CD4-positive, alpha-beta T cell treated with Interleukin-21 for 1 hour (primary cell): ENCODE data around the gene SLC35F3.
"Not testable (repeated sequence)": the region's sequence is repeated elsewhere in the genome, so short reads cannot be mapped to it uniquely, and the experiment has no call there.

Experiments used
- DNase-seq: peaks from one replicate; pipeline ENCODE4 v3.0.0-alpha.2; 2020

Gene SLC35F3

GRCh38 chr1:234152344-234152743 lies 247.9 kb downstream of the SLC35F3 start:
- DNase-seq: not testable (repeated sequence)

GRCh38 chr1:234154320-234155251 lies 250.1 kb downstream of the SLC35F3 start:
- DNase-seq: peak; percentile 45

DNA sequence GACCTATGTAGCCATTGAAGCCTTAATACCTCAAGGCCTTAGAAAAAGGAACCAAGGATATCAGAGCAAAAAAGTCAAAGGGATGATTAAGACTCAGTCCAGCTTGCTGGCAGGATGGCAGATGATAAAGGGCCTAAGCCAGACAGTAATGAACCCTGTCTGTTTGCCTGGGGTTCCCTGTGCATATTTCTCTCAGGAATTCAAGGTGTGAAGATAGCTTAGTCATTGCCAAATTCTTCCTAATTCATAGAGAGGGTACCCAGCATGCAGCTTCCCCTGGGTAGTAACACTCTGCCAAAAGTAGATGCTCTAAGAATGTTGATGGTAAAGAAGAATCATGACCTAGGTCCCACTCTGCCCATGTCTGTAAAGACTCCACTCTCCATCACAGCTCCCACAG lies 258.2 kb downstream of the SLC35F3 start:
- no peak for DNase-seq

DNA sequence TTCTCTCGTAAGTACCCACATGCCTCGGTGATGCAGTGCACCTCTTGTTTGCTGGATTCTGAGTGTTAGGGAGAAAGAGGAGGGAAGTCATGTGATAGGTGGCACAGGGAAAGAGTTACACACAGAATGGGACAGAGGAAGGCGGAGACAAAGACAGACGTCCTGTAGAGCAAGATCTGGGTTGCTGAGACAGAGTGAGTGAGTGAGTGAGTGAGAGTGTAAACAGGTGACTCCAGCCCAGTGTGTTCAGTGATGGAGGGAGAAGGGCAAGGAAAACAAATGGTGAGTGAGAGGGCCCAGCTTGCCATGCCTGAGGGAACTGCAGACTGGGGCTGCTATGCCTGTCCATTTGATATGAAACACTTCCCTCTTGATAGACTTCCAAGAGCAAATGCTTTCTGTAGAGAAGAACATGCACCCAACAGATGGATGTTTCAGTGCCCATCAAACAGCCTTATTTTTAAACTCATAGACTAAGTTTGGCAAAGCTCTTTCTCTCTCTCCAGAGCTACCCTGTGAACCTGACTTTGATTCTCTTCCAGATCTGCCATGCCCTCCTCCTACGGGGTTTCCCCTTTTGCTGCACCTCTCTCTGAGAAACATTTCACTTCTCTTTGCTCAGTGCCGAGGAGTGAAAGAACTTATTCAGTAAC lies 258.9 kb downstream of the SLC35F3 start:
- DNase-seq: no peak

DNA sequence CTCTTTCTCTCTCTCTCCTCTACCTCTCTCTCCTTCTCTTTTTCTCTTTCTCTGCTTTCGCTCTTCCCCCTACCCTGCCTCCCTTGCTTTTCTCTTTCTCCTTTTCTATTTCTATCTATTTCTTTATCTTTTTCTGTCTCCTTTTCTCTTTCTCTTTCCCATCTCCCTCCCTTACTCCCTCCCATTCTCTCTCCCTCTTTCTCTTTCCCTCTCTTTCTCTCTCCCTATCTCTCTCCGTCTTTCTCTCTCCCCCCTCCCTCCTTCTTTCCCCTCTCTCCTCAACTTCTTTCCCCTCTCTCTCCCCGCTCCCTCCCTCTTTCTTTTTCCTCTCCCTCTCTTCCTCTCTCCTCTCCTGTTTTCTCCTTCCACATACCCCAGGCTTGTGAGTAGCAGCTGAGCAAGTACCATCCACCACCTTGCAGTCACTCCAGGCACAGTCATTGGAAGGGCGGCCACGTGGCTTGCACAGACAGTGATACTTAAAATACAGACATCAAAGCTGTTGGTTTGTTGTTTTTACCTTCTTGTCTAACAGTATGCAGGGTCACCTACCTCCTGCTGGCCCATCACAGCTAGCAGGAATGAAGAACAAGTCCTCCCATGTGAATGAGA lies 259.7 kb downstream of the SLC35F3 start:
- DNase-seq: no peak

- no peak for DNase-seq
Measured at GRCh38 chr1:234168061-234168724, 263.7 kb downstream of the SLC35F3 start.

DNA sequence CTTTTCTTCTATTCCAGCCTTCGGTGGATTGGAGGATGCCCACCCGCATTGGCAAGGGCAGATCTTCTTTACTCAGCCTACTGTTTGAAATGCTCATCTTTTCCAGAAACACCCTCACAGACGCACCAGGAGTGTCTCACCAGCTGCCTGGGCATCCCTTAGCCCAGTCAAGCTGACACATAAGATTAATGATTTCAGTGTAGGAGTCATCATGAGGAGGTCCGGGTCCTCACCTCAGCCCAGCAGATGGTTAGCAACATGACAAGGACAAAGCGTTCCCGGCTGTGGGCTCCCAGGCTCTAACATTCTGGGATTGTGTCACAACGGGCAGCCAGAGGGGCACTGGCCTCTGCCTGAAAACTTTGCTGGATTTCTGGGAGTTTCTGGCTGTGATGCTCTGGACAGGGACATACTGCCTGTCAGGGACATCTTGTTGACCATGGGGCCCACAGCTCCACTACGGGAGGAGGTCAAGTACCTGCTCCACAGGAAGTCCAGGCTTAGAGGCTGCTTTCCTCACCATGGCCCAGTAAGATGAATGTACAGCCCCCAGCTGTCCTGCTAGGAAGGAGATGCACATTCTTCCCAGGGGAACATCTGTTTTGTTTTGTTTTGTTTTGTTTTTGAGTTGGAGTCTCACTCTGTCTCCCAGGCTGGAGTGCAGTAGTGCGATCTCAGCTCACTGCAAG lies 264.8 kb downstream of the SLC35F3 start:
- DNase-seq: no peak

DNA sequence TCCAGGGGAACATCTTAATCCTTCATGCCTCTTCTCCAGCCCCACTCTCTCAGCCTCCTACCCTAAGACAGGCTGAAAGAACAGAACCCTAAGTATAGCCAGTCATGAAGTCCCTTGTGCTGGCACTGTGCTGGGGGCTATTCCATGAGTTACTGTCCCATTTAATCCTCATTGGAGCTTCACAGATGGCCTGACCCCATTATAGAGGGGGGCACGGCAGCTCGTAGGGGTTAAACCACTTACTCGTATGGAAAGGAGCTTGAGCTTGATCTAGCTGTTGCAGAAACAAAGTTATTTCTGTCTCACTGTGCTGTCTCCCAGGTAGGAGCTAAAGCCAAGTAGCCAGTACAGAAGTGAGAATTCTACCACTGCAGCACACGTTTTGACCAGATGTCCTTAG lies 265.6 kb downstream of the SLC35F3 start:
- DNase-seq: no peak

GRCh38 chr1:234170622-234171021 lies 266.1 kb downstream of the SLC35F3 start:
- no peak for DNase-seq

GRCh38 chr1:234173968-234174367 lies 269.5 kb downstream of the SLC35F3 start:
- DNase-seq: no peak

GRCh38 chr1:234175363-234175762 lies 270.9 kb downstream of the SLC35F3 start:
- DNase-seq: no peak

- no peak for DNase-seq
Measured at GRCh38 chr1:234176000-234176399, 271.5 kb downstream of the SLC35F3 start.

DNA sequence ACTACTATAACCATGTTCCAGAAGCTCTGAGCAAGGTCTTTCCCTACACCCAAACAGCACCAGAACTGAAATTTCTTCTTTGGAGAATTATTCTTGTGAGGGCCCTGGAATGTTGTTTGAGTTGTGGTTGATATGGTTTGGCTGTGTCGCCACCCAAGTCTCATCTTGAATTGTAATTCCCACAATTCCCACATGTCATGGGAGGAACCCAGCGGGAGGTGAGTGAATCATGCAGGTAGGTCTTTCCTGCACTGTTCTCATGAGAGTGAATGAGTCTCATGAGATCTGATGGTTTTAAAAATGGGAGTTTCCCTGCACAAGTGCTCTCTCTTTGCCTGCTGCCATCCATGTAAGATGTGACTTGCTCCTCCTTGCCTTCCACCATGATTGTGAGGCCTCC lies 272.4 kb downstream of the SLC35F3 start:
- not testable (repeated sequence) for DNase-seq

DNA sequence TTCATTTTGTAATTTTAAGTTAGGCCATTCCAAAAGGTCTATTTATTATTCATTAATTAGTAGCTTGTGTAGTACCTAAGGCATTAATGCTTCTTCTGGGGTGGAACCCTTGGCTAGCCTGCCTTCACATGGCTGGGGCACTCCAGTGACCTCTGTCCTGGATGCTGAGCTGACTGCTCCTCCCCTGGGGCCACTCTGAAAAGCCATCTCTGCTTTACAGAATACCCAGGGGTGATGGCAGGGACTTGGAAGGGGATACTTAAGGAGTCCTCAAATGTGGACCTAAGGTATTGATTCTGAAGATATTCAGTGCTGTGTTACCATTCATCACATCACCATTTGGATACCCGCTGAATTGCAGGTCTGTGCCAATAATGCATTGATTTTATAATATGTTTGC lies 281.0 kb downstream of the SLC35F3 start:
- no peak for DNase-seq

DNA sequence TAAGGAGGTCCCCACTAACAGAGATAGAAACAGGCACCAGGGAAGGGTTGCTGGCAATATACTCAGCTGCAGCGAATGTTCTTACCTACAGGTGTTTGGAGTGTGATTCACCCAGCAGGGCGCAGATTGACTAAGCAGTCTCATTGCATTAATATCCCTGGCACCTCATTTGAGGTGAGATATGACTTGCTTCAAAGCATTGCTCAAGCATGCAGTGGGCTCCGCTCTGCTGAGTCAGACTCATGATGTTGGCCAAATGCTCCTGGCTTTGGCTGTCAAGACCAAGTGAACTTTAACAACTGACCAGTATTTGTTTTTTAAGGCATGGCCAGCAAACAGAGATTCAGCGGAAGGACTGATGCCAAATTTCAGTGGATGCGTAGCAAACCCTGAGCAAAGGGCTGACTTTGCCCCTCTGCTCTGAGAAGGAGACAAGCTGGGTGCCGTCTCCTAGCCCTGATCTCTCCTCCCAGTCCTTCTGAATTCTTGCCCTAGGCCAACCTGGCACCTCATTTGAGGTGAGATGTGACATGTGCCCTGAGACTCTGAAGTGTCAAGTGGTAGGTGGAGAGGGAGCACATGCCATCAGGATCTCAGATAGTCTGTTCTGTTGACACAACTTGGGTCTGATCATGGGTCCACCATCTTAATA lies 281.7 kb downstream of the SLC35F3 start:
- no peak for DNase-seq

DNA sequence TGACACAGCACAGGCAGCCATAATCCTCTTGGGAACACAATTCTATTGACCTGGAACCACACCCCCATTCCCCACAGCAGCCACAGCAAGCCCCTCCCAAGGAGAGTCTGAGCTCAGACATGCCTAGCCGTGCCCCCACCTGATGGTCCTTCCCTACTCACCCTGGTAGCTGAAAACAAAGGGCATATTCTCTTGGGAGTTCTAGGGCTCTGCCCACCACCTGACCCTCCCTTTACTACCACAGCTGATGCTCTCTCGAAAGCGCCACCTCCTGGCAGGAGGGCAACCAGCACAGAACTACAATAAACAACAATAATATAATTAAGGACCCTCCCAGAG lies 283.9 kb downstream of the SLC35F3 start:
- no peak for DNase-seq

GRCh38 chr1:234197839-234198238 lies 293.4 kb downstream of the SLC35F3 start:
- DNase-seq: no peak

- DNase-seq: no peak
Measured at GRCh38 chr1:234199476-234200127, 295.1 kb downstream of the SLC35F3 start.

DNA sequence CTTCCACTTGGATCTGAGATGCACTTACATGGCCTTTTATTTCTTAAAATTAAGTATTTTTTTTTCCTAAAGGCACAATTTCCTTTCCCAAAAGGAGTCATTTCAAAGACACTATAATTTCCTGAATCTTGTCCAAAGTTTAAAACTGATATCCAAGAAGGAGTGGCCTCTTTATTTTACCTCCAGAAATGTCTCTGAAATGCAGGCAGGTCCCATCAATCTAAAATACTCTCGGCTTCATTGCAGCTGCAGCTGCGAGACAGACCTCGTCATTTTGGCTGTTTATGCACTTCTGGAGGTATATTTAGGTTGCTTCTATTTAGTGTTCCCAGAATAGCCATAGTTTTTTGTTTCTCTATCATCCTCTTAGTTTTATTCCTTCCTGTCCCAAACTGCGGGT lies 296.1 kb downstream of the SLC35F3 start:
- DNase-seq: no peak

DNA sequence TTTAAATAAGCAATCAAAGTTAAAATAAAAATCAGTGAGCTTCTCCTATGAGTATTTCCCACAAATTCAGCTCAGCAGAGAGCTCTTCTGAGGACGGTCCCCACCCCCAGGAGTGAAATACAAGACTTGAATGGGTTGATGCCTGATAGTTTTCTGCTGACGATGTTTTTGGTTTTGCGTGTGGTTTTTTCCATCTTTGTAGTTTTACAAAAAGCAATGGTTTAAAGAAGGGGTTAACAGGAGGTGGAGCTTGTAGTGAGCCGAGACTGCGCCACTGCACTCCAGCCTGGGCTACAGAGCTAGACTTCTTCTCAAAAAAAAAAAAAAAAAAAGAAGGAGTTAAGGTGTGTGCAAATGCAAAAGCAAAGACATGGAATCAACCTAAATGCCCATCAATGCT lies 297.1 kb downstream of the SLC35F3 start:
- DNase-seq: no peak

DNA sequence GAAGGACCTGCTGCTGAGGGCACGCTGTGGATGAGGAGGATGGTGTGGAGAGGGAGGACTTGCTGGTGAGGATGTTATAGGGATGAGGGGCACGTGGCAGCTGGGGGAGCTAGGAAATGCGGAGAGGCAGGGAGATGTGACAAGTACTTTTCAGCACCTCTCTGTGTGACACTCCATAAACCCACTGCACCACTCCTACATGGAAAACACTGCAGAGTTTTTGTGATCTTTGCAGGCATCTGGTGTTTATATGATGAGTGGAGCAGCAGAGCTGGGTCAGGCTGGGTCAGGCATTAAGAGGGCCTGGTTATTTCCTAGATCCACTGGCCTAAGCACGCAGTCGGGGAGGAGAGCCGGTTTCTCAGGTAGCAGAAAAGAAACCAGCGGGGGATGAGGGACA lies 301.5 kb downstream of the SLC35F3 start:
- DNase-seq: no peak
